CD4-positive, CD25-positive, alpha-beta regulatory T cell (primary cell): Measurements from ENCODE around the gene UQCR10. TPM values are rescaled to one million over a fixed set of nuclear protein-coding genes. Genes with fewer than 3 reads are reported as not detected.
"Not testable (repeated sequence)": the region's sequence is repeated elsewhere in the genome, so short reads cannot be mapped to it uniquely, and the experiment has no call there.

Experiments used
- ATAC-seq, 2 donors: fragments of 150-1000 bp; cut with Tn5 transposase; one replicate each; pipeline ENCODE4 v1.10.0; 2021; ENCODE audit warnings: low read depth in 2 of 2, moderate number of reproducible peaks in 2 of 2, moderate library complexity in 1 of 2
- DNase-seq, 3 donors: peaks; one replicate each; pipeline versions ENCODE4 v3.0.0 to v3.0.0-alpha.2; 2012 to 2022; ENCODE audit warnings: mixed read lengths in 1 of 3
- H3K27ac ChIP-seq: one replicate; pipeline ENCODE4 v1.7.0; 2013; ENCODE audit warnings: mild to moderate bottlenecking, low read length; ENCODE audit not compliant: insufficient read depth, poor library complexity, severe bottlenecking
- H3K27me3 ChIP-seq: one replicate; pipeline ENCODE4 v1.7.0; 2013; ENCODE audit warnings: low read length; ENCODE audit not compliant: control insufficient read depth, insufficient read depth
- H3K36me3 ChIP-seq: one replicate; pipeline ENCODE4 v1.7.0; 2013; ENCODE audit warnings: mild to moderate bottlenecking, low read length, moderate library complexity; ENCODE audit not compliant: control insufficient read depth, insufficient read depth
- H3K4me1 ChIP-seq: 2 replicates; pipeline ENCODE4 v1.7.0; 2013; ENCODE audit warnings: mild to moderate bottlenecking, low read length; ENCODE audit not compliant: insufficient read depth, control insufficient read depth, poor library complexity, severe bottlenecking
- H3K4me3 ChIP-seq: one replicate; pipeline ENCODE4 v1.7.0; 2013; ENCODE audit warnings: low read depth, mild to moderate bottlenecking, low read length, moderate library complexity
- H3K9me3 ChIP-seq, 2 experiments: 1 replicate in 1 of 2; 2 replicates in 1 of 2; pipeline ENCODE4 v1.7.0; 2013; ENCODE audit warnings: low read length in 2 of 2, mild to moderate bottlenecking in 1 of 2, moderate library complexity in 1 of 2; ENCODE audit not compliant: control insufficient read depth in 2 of 2
- H3K27ac Mint-ChIP-seq, 3 donors: one replicate each; pipeline ENCODE4 v1.8.0; 2020 to 2022; ENCODE audit warnings: mild to moderate bottlenecking in 3 of 3, mixed read lengths in 3 of 3, moderate library complexity in 2 of 3
- H3K27me3 Mint-ChIP-seq: one replicate; pipeline ENCODE4 v1.8.0; 2022; ENCODE audit warnings: mild to moderate bottlenecking, mixed read lengths
- H3K36me3 Mint-ChIP-seq: one replicate; pipeline ENCODE4 v1.8.0; 2020; ENCODE audit warnings: mixed read lengths
- H3K4me1 Mint-ChIP-seq, 4 donors: one replicate each; pipeline ENCODE4 v1.8.0; 2020 to 2022; ENCODE audit warnings: mixed read lengths in 4 of 4, mild to moderate bottlenecking in 1 of 4
- H3K4me3 Mint-ChIP-seq, 4 donors: one replicate each; pipeline ENCODE4 v1.8.0; 2020 to 2022; ENCODE audit warnings: mild to moderate bottlenecking in 4 of 4, mixed read lengths in 4 of 4, moderate library complexity in 3 of 4
- H3K9me3 Mint-ChIP-seq, 7 donors: one replicate each; pipeline ENCODE4 v1.8.0; 2020 to 2022; ENCODE audit warnings: mixed read lengths in 7 of 7, mild to moderate bottlenecking in 3 of 7, moderate library complexity in 2 of 7
- polyA plus RNA-seq, 4 donors: library from polyadenylated mRNA; unstranded; fragments of 300-500 nt; fragmentation: Illumina TruSeq; gene quantifications; one replicate each; pipeline ENCODE4 v1.2.3, GENCODE V29; 2021
- total RNA-seq: library from RNA; stranded (reverse); gene quantifications from one replicate; pipeline ENCODE4 v1.2.3, GENCODE V29; 2022

The UQCR10 gene
- total and polyA plus RNA-seq, 5 donors from 2014 or later = 49.0 to 420 (median 329) TPM

DNA sequence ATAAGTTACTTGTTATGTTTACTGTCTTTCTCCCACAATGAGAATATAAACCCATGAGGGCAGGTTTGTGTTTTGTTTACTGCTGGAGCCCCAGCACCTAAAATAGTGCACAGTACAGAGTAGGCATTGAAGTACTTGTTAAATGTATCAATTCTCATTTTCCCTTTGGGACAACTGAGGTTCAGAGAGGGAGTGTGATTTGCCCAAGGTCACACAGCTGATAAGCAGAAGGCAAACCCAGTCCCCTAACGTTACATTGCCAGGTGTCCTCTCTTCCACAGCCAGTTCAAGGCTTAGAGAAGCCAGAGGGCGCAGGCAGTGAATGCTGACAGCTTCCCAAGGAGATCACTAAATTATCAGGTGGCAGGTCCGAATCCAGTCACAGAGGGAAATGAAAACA is 17.1 kb upstream of the UQCR10 start:
- H3K36me3 ChIP-seq = peaks cover 10% of the 10 kb centered on the region
- H3K4me3 ChIP-seq = no peak overlapping the region
- ATAC-seq (no peak), DNase-seq (no peak)
- H3K27me3 ChIP-seq = no peaks in the 10 kb centered on the region
- H3K27ac ChIP-seq = no peak overlapping the region
- H3K27ac Mint-ChIP-seq = peak overlapping the region in 2 of 3 donors; percentile 89 to 97
- H3K36me3 Mint-ChIP-seq = peaks cover 36% of the 10 kb centered on the region
- H3K9me3 ChIP-seq = no peaks in the 10 kb centered on the region
- peaks cover 11% of the 10 kb centered on the region for H3K4me1 ChIP-seq
- H3K4me3 Mint-ChIP-seq = no peak overlapping the region
- no peaks in the 10 kb centered on the region for H3K27me3 Mint-ChIP-seq
- H3K4me1 Mint-ChIP-seq = peaks cover 0 to 23% (median 12%) of the 10 kb centered on the region in 4 donors
- no peaks in the 10 kb centered on the region for H3K9me3 Mint-ChIP-seq

DNA sequence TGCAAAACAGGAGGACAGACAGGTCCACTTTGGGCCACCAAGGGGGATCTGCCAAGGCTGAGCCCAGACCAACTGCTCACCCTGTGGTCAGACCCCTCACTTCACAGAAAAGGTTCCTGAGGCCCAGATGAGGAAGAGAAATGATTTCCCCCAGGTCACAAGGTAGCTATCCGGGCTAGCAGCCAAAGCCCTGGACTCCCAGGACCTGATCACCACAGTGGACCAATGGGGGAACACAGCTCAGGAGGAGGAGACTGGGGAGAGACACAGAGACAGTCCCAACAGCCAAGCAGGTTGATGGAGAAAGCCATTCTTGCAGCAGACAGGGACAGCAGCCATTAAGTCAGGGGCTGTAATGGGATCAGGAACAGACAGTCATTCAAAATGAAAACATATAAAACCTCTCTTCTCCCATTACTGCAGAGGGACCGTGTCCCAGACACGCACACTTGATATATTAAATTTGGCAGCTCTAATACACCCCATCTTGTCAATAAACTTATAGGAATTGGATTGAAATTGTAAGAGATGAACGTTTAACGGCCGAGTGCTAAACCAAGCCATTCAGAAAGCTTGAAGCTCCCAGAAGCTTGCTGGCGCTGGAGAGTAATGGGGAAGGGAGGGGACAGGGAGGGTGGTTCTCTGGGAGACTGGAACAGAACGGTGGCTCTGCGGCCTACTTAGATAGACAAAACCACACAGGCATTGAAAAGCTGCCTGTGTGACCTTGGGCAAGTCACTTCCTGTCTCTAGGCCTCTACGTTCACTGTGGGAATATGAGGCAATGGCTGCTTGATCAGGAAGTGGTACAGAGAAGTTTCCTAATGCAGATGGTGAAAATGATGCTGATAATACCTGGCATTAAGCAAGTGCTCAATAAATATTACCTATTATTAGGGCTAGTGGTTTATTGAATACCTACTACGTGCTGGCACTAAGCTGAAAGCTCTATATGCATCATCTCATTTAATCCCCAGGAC is 16.3 kb upstream of the UQCR10 start:
- no peak overlapping the region for H3K4me3 Mint-ChIP-seq
- H3K36me3 ChIP-seq = peaks cover 7% of the 10 kb centered on the region
- no peaks in the 10 kb centered on the region for H3K9me3 Mint-ChIP-seq
- peaks cover 31% of the 10 kb centered on the region for H3K36me3 Mint-ChIP-seq
- H3K27me3 ChIP-seq = no peaks in the 10 kb centered on the region
- H3K4me3 ChIP-seq = no peak overlapping the region
- DNase-seq (peak in 2 of 3 donors; percentile 35 to 72), ATAC-seq (peak; percentile 65 to 76)
- H3K27ac ChIP-seq = peak overlapping the region; percentile 61
- H3K27me3 Mint-ChIP-seq = no peaks in the 10 kb centered on the region
- H3K9me3 ChIP-seq = no peaks in the 10 kb centered on the region
- peaks cover 0 to 23% (median 12%) of the 10 kb centered on the region in 4 donors for H3K4me1 Mint-ChIP-seq
- H3K4me1 ChIP-seq = peaks cover 11% of the 10 kb centered on the region
- H3K27ac Mint-ChIP-seq = peak overlapping the region; percentile 89 to 97 (median 89)

DNA sequence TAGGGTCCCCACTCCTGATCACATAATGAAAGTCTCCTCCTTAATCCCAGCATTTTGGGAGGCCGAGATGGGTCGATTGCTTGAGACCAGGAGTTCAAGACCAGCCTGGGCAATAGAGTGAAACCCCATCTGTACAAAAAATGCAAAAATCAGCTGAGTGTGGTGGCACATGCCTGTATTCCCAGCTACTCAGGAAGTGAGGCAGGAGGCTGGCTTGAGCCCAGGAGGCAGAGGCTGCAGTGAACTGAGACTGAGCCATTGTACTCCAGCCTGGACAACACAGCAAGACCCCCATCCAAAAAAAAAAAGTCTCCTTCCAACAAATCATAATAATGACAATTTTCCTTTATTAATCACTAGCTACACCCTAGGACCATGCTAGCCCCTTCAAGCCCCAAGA is 15.5 kb upstream of the UQCR10 start:
- peaks cover 29% of the 10 kb centered on the region for H3K36me3 Mint-ChIP-seq
- Histone ChIP-seq H3K4me1 (peaks cover 11% of the 10 kb centered on the region), H3K36me3 (peaks cover 7% of the 10 kb centered on the region), H3K27me3 (no peaks in the 10 kb centered on the region), H3K9me3 (no peaks in the 10 kb centered on the region), H3K4me3 (no peak overlapping the region), H3K27ac (peak overlapping the region; percentile 61)
- peak overlapping the region; percentile 89 to 97 (median 89) for H3K27ac Mint-ChIP-seq
- H3K4me1 Mint-ChIP-seq = peaks cover 0 to 23% (median 12%) of the 10 kb centered on the region in 4 donors
- H3K4me3 Mint-ChIP-seq = no peak overlapping the region
- H3K9me3 Mint-ChIP-seq = no peaks in the 10 kb centered on the region
- H3K27me3 Mint-ChIP-seq = no peaks in the 10 kb centered on the region
- ATAC-seq (no peak), DNase-seq (no peak)

DNA sequence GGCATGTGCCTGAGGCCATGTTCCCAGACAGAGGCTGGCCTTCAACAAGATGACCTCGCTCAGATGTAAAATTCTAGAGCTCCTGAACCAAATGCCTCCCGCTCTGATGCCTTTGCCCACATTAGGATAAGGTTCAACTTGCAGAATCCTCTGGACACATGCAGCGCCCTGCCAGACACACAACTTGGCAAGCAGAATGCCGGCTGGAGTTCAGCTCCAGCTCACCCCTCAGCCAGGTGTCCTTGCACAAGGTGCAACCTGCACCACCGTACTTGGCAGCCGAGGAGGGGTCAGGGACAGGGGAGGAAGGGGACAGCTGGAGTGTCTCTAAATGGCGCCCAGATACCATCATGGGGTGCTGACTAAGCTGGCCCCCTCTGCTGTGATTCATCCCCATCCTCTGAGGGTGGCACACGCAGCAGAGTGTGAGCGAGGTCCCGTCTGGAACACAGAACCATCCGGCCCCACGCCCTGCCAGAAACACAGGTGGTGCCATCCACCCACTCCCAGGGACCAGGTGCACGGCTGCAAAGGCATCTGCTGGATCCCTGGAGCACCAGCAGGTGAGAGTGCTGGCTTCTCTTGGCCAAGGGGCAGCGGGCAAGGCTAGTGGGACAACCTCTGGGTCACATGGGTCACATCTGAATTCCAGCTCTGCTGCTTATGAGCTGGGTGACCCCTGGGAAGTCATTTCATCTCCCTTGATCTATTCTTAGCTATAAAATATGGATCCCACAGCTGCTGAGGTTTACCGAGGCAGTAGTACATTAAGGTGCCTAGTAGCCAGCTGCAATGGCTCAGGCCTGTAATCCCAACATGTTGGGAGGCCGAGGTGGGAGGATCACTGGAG is 13.1 kb upstream of the UQCR10 start:
- Histone ChIP-seq H3K9me3 (no peaks in the 10 kb centered on the region), H3K27me3 (no peaks in the 10 kb centered on the region), H3K36me3 (no peaks in the 10 kb centered on the region), H3K27ac (no peak overlapping the region), H3K4me1 (peaks cover 11% of the 10 kb centered on the region), H3K4me3 (no peak overlapping the region)
- no peak overlapping the region for H3K4me3 Mint-ChIP-seq
- no peak overlapping the region for H3K27ac Mint-ChIP-seq
- DNase-seq (no peak), ATAC-seq (no peak)
- H3K36me3 Mint-ChIP-seq = peaks cover 18% of the 10 kb centered on the region
- H3K4me1 Mint-ChIP-seq = peaks cover 0 to 23% (median 13%) of the 10 kb centered on the region in 4 donors
- H3K9me3 Mint-ChIP-seq = no peaks in the 10 kb centered on the region
- H3K27me3 Mint-ChIP-seq = no peaks in the 10 kb centered on the region

DNA sequence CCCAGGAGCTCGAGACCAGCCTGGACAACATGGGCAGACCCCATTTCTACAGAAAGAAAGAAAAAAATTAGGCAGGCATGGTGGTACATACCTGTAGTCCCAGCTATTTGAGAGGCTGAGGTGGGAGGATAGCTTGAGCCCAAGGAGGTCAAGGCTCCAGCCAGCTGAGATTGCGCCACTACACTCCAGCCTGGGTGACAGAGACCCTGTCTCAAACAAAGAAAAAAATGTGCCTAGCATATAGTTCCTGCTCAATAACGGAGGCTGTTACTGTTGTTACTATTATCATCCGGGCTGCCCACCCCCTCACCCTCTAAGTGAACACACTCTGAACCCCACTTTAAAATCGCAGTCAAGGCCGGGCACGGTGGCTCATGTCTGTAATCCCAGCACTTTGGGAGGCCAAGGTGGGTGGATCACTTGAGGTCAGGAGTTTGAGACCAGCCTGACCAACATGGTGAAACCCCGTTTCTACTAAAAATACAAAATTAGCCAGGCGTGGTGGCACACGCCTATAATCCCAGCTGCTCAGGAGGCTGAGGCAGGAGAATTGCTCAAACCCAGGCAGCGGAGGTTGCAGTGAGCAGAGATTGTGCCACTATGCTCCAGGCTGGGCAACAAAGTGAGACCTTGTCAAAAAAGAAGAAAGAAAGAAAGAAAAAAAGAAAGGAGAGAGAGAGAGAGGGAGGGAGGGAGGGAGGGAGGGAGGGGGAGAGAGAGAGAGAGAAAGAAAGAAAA is 12.3 kb upstream of the UQCR10 start:
- peaks cover 2 to 26% (median 10%) of the 10 kb centered on the region in 4 donors for H3K4me1 Mint-ChIP-seq
- H3K9me3 ChIP-seq, H3K4me3 Mint-ChIP-seq, DNase-seq, H3K4me3 ChIP-seq, ATAC-seq, H3K27me3 ChIP-seq, H3K27me3 Mint-ChIP-seq, H3K9me3 Mint-ChIP-seq, H3K36me3 ChIP-seq, H3K27ac ChIP-seq, H3K27ac Mint-ChIP-seq: not testable (repeated sequence)
- peaks cover 15% of the 10 kb centered on the region for H3K36me3 Mint-ChIP-seq
- peaks cover 11% of the 10 kb centered on the region for H3K4me1 ChIP-seq

DNA sequence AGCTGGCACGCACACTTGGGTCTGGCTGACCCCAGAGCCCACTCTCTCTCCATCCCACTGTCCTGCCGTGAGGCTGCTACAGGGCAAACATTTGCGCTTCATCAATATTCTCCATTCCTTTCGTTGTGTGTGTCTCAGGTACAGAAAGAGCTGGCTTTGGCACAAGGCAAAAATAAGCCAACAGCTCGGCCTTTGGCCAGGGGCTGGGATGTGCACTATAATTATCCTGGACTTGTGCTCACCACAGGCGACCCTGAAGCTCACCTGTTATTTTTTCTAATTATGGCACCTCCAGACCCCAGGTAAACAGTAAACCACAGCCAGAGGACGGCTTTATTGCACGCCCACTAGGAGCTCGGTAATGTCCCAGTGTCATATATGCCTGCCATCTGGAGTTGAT is 11.3 kb upstream of the UQCR10 start:
- H3K9me3 Mint-ChIP-seq = no peaks in the 10 kb centered on the region
- peaks cover 2 to 21% (median 4%) of the 10 kb centered on the region in 4 donors for H3K4me1 Mint-ChIP-seq
- ATAC-seq = no peak
- no peaks in the 10 kb centered on the region for H3K27me3 Mint-ChIP-seq
- no peak overlapping the region for H3K4me3 Mint-ChIP-seq
- Histone ChIP-seq H3K36me3 (no peaks in the 10 kb centered on the region), H3K4me1 (peaks cover 7% of the 10 kb centered on the region), H3K27me3 (no peaks in the 10 kb centered on the region), H3K4me3 (no peak overlapping the region), H3K9me3 (no peaks in the 10 kb centered on the region), H3K27ac (no peak overlapping the region)
- no peak for DNase-seq
- peaks cover 5% of the 10 kb centered on the region for H3K36me3 Mint-ChIP-seq
- H3K27ac Mint-ChIP-seq = no peak overlapping the region

DNA sequence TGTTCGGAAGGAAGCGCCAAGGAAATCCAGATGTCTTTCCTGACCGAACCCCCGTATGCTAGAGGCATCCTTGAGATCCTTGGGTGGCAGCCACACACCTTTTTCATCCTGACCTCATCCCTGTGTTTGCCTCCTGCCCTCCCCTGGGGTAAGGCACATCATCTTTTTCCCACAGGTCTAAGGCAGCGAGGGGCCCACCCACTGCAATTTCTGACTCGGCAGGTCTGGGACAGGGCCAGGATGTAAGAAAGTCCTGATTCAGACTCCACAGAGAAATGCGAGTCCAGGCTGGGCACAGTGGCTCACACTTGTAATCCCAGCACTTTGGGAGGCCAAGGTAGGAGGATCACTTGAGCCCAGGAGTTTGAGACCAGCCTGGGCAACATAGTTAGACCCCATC is 10.8 kb upstream of the UQCR10 start:
- Mint-ChIP-seq H3K27me3 (no peaks in the 10 kb centered on the region), H3K4me3 (no peak overlapping the region), H3K36me3 (peaks cover 3% of the 10 kb centered on the region), H3K27ac (no peak overlapping the region), H3K9me3 (no peaks in the 10 kb centered on the region), H3K4me1 (peaks cover under 1 to 16% (median 3%) of the 10 kb centered on the region in 4 donors)
- Histone ChIP-seq H3K27me3 (no peaks in the 10 kb centered on the region), H3K36me3 (no peaks in the 10 kb centered on the region), H3K4me3 (no peak overlapping the region), H3K9me3 (no peaks in the 10 kb centered on the region), H3K27ac (no peak overlapping the region), H3K4me1 (peaks cover 3% of the 10 kb centered on the region)
- ATAC-seq (no peak), DNase-seq (no peak)
